Neural progenitor cell (in vitro differentiated cells): Measurements from ENCODE around the gene TMEM242. TPM values are rescaled to one million over a fixed set of nuclear protein-coding genes. Genes with fewer than 3 reads are reported as not detected.

Source experiments
- DNase-seq: peaks from one replicate; pipeline ENCODE4 v3.0.0-alpha.2; 2016; ENCODE audit warnings: low spot score
- H2AFZ ChIP-seq: fragments of 200-600 bp; sonication (generic); replicated peaks from 2 replicates; pipeline ENCODE4 v1.6.1; 2016; ENCODE audit warnings: antibody characterized with exemption
- H3F3A ChIP-seq: fragments of 200-600 bp; sonication (generic); 2 replicates; pipeline ENCODE4 v1.6.1; 2016; ENCODE audit warnings: antibody characterized with exemption, low read depth
- H3K27ac ChIP-seq: fragments of 200-600 bp; sonication (generic); 2 replicates; pipeline ENCODE4 v1.5.1; 2016; ENCODE audit warnings: mild to moderate bottlenecking
- H3K27me3 ChIP-seq: fragments of 200-600 bp; sonication (generic); 2 replicates; pipeline ENCODE4 v1.6.1; 2016; ENCODE audit warnings: mild to moderate bottlenecking, moderate library complexity
- H3K36me3 ChIP-seq: fragments of 200-600 bp; sonication (generic); 2 replicates; pipeline ENCODE4 v1.5.1; 2016
- H3K4me1 ChIP-seq: fragments of 200-600 bp; sonication (generic); 2 replicates; pipeline ENCODE4 v1.6.1; 2016; ENCODE audit warnings: mixed run types
- H3K4me2 ChIP-seq: fragments of 200-600 bp; sonication (generic); 2 replicates; pipeline ENCODE4 v1.6.1; 2016
- H3K4me3 ChIP-seq: fragments of 200-600 bp; sonication (generic); 2 replicates; pipeline ENCODE4 v1.5.1; 2016
- H3K79me2 ChIP-seq: fragments of 200-600 bp; sonication (generic); 2 replicates; pipeline ENCODE4 v1.6.1; 2016; ENCODE audit warnings: low read depth
- H3K9ac ChIP-seq: fragments of 200-600 bp; sonication (generic); 2 replicates; pipeline ENCODE4 v1.6.1; 2016
- H3K9me3 ChIP-seq: fragments of 200-600 bp; sonication (generic); 2 replicates; pipeline ENCODE4 v1.5.1; 2016; ENCODE audit warnings: low read depth
- H4K20me1 ChIP-seq: fragments of 200-600 bp; sonication (generic); 2 replicates; pipeline ENCODE4 v1.6.1; 2016; ENCODE audit warnings: low read depth
- H3K27ac Mint-ChIP-seq: 3 replicates; pipeline ENCODE4 v1.8.0; 2021; ENCODE audit warnings: mixed read lengths
- H3K27me3 Mint-ChIP-seq: 2 replicates; pipeline ENCODE4 v1.8.0; 2022; ENCODE audit warnings: low read depth, mild to moderate bottlenecking, inconsistent platforms, moderate library complexity, mixed read lengths; ENCODE audit not compliant: insufficient read depth
- H3K36me3 Mint-ChIP-seq: 3 replicates; pipeline ENCODE4 v1.8.0; 2021; ENCODE audit warnings: mixed read lengths
- H3K4me1 Mint-ChIP-seq: 3 replicates; pipeline ENCODE4 v1.8.0; 2021; ENCODE audit warnings: mixed read lengths
- H3K4me3 Mint-ChIP-seq: 3 replicates; pipeline ENCODE4 v1.8.0; 2021; ENCODE audit warnings: mild to moderate bottlenecking, moderate library complexity, mixed read lengths
- H3K9me3 Mint-ChIP-seq: 3 replicates; pipeline ENCODE4 v1.8.0; 2020; ENCODE audit warnings: mixed read lengths
- EZH2 ChIP-seq: fragments of 200-600 bp; sonication (generic); IDR thresholded peaks from 2 replicates; pipeline ENCODE4 v1.6.1; 2017; ENCODE audit warnings: antibody characterized with exemption, mild to moderate bottlenecking, moderate library complexity
- EZH2phosphoT487 ChIP-seq: fragments of 200-600 bp; sonication (generic); IDR thresholded peaks from 2 replicates; pipeline ENCODE4 v1.6.1; 2017; ENCODE audit warnings: antibody characterized with exemption
- total RNA-seq: library from RNA; depleted of rRNA; stranded (reverse); fragments of >200 nt; gene quantifications from 2 replicates; pipeline ENCODE4 v1.2.3, GENCODE V29; 2015; ENCODE audit warnings: low replicate concordance
- TF ChIP-seq, protein P1 (sequence below): fragments of 200-600 bp; sonication (generic); IDR thresholded peaks from 2 replicates; pipeline ENCODE4 v1.5.1; 2017; ENCODE audit warnings: antibody characterized with exemption, mild to moderate bottlenecking

TMEM242 gene
- 8.8 and 9.9 TPM in 2 replicates for total RNA-seq

DNA sequence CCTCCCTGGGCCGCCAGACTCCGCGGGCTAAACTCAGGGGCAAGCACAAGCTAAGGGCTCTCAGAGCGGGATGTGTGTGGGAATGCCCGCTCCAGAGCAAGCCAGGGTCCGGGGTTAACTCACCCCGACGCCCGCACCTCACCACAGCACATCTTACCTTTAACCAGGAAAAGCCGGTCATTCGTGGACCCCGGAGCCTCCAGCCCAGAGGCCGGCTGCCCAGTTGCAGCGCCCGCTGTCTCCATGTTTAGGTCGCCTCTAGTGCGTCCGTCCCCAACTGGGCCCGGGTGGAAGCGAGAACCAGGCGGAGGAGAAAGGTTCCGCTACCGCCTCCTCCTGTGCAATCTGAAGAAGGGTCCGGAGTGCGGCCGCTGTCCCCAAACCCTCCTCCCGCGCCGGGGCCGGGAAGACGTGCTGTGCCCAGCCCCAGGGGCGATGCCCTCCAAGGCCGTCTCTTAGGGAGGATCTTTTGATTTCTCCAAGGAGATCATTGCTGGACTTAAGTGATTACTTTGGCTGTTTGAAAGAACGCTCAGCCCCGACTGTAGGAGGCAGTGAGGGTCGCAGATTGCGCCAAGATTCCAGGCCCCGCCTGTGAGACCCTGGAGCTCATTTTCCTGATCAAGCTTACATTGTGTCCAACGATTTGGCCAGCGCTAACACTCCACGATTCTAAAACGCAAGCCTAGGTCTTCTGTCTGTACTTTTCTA, at the start of gene TMEM242:
TSS of gene TMEM242 (minus strand) at position 265 of the 711 bp plus-strand sequence. CDS start at position 245, 20 bp downstream.
- DNase-seq = peak; percentile 92
- Mint-ChIP-seq H3K4me3 (peak within 1 kb of the TSS; percentile 99), H3K27me3 (peaks cover 4% of the 10 kb centered on the region), H3K36me3 (peaks cover 3% of the 10 kb centered on the region), H3K27ac (peak within 1 kb of the TSS; percentile 95), H3K9me3 (no peaks in the 10 kb centered on the region), H3K4me1 (peaks cover 18% of the 10 kb centered on the region)
- TF ChIP-seq, protein P1, sequence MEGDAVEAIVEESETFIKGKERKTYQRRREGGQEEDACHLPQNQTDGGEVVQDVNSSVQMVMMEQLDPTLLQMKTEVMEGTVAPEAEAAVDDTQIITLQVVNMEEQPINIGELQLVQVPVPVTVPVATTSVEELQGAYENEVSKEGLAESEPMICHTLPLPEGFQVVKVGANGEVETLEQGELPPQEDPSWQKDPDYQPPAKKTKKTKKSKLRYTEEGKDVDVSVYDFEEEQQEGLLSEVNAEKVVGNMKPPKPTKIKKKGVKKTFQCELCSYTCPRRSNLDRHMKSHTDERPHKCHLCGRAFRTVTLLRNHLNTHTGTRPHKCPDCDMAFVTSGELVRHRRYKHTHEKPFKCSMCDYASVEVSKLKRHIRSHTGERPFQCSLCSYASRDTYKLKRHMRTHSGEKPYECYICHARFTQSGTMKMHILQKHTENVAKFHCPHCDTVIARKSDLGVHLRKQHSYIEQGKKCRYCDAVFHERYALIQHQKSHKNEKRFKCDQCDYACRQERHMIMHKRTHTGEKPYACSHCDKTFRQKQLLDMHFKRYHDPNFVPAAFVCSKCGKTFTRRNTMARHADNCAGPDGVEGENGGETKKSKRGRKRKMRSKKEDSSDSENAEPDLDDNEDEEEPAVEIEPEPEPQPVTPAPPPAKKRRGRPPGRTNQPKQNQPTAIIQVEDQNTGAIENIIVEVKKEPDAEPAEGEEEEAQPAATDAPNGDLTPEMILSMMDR = peak; percentile 28
- TF ChIP-seq EZH2phosphoT487 = peak; percentile 32
- peak; percentile 78 for TF ChIP-seq EZH2
- Histone ChIP-seq H4K20me1 (no peaks in the 10 kb centered on the region), H3K9ac (peak within 1 kb of the TSS; percentile 79), H3K4me2 (peak within 1 kb of the TSS; percentile 87), H2AFZ (peak within 1 kb of the TSS; percentile 71), H3K27ac (no peak within 1 kb of the TSS), H3K27me3 (peaks cover 36% of the 10 kb centered on the region), H3F3A (peaks cover 11% of the 10 kb centered on the region), H3K4me1 (peaks cover 4% of the 10 kb centered on the region), H3K79me2 (peaks cover 20% of the 10 kb centered on the region), H3K9me3 (no peaks in the 10 kb centered on the region), H3K4me3 (peak within 1 kb of the TSS; percentile 90), H3K36me3 (no peaks in the 10 kb centered on the region)

DNA sequence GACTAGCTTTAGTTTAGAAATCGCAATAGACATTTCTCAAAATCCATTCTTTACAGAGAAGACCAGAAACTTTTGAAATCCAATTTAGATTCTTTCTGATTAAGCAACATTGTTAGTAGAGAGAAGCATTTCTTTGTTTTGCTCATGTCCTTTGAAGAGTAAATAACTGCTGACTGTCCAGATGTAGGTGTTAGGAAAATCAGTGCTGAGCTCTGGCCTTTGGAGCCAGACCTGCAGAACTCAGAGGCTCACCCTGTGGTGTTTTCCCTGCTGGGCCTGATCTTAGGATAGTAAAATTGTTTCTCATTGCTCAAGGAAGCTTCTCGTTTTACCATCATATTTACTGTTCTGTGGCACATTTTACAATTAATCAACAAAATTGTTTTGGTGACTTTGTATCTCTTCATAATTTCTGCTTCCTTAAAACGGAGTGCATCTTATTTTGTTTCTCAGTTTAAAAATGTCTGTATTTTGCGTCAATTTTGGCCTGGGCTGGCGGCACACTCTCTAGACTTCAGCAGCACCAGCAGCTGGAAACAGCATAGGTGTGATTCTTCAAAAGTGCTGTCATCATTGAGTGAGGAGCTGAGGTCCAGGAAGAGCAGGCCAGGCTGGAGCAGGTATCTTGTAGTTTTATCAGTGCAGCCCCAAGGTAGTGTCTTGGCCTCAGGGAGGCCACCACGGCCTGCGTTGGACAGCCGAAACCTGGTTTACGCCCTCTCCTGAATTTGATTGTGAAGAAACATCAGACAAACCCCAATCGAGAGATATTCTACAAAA, 49.4 kb upstream of the TMEM242 start:
- no peak for TF ChIP-seq EZH2phosphoT487
- TF ChIP-seq, protein P1 = no peak
- TF ChIP-seq EZH2 = no peak
- Histone ChIP-seq H3K27me3 (peaks cover 18% of the 10 kb centered on the region), H4K20me1 (no peaks in the 10 kb centered on the region), H3K9me3 (no peaks in the 10 kb centered on the region), H3K79me2 (no peaks in the 10 kb centered on the region), H2AFZ (no peak overlapping the region), H3K36me3 (no peaks in the 10 kb centered on the region), H3K9ac (no peak overlapping the region), H3K4me2 (no peak overlapping the region), H3K27ac (no peak overlapping the region), H3K4me1 (peaks cover 12% of the 10 kb centered on the region), H3K4me3 (no peak overlapping the region), H3F3A (no peaks in the 10 kb centered on the region)
- Mint-ChIP-seq H3K4me3 (no peak overlapping the region), H3K4me1 (peaks cover 4% of the 10 kb centered on the region), H3K36me3 (no peaks in the 10 kb centered on the region), H3K27ac (no peak overlapping the region), H3K27me3 (no peaks in the 10 kb centered on the region), H3K9me3 (no peaks in the 10 kb centered on the region)
- no peak for DNase-seq

DNA sequence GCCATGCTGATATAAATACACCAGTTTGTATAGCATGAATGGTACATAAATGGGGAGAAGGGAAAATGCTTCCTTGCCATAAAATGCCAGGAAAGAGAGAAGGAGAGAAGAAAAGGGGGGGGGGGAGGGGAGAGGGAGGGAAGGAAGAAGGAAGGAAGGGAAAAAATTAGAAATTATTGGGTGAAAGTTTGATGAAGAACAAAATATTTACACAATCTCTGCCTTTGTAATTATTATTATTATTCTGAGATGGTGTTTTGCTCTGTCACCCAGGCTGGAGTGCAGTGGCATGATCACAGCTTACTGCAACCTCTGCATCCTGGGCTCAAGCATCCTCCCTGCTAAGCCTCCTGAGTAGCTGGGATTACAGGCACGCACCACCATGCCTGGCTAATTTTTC, 47.4 kb upstream of the TMEM242 start:
- Mint-ChIP-seq H3K27ac (no peak overlapping the region), H3K9me3 (no peaks in the 10 kb centered on the region), H3K4me1 (peaks cover 4% of the 10 kb centered on the region), H3K27me3 (no peaks in the 10 kb centered on the region), H3K4me3 (no peak overlapping the region), H3K36me3 (no peaks in the 10 kb centered on the region)
- Histone ChIP-seq H4K20me1 (no peaks in the 10 kb centered on the region), H3K9me3 (no peaks in the 10 kb centered on the region), H3K79me2 (no peaks in the 10 kb centered on the region), H3K4me3 (no peak overlapping the region), H3F3A (no peaks in the 10 kb centered on the region), H3K27me3 (peaks cover 2% of the 10 kb centered on the region), H3K4me1 (peaks cover 12% of the 10 kb centered on the region), H3K36me3 (no peaks in the 10 kb centered on the region), H3K9ac (no peak overlapping the region), H3K27ac (no peak overlapping the region), H2AFZ (no peak overlapping the region), H3K4me2 (no peak overlapping the region)
- TF ChIP-seq EZH2phosphoT487 (no peak), EZH2 (no peak)
- TF ChIP-seq, protein P1 = no peak
- DNase-seq = no peak
